ENCODE measurements around the gene UBE2QL1.

UBE2QL1 gene

DNA sequence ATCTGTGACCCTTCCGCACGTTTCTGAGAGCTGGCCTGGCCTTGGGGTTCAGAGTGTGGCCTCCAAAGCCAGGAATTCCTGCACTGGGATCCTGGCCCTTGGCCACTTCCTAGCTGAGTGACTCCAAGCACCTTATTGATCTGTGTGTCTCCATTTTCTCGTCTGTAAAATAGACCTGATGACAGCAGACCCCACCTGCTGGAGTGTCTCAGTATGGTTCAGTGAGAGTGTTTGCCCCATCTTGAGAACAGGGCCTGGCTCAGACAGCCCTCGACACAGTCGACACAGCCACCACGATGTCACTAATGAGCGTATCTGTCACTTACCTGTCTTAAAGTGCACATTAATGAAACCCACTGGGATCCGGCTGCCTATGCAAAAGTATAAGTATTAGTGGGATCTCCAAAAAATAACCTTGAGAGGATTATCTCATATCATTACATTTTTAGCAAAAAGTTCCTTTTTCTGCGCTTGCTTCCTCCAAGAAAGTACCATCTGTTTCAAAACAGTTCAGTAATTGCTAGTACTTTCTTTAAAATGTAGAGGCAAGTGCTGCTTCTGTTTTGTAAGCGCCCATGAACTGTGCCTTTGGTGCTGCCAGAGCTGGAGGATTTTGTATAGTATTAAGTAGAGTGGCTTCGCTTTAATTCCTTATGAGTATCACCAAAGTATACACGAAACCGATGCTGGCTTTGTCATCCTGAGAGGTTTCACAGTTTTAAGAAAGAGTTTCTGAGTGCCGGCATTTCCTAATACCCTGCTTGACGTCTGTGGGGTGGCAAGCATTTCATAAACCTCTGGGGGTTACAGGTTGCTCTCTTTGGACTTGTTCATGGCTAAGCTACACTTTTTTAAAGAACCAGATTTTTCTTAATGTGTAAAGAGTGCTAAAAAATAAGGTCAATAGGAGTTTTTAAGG is 31.7 kb downstream of the UBE2QL1 start:
- peak; percentile 13 for DNase-seq

DNA sequence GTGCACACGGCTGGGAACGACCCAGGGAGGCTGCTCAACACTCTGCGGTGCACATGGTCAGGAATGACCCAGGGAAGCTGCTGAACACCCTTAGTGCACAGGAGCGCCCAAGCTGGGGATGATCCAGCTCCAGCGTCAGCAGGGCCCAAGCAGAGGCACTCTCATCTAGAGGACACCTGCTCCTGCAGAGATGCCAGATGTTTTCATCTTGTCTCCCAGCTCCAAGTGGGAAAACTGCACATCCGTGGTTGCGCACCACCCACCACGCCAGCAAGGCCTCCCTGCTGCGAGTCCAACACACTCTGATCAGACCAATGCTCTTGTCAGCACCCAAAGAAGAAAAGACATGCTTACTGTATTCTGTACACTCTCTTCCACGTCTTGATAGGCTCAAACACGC is 34.1 kb downstream of the UBE2QL1 start:
- DNase-seq, result peak; percentile 11

DNA sequence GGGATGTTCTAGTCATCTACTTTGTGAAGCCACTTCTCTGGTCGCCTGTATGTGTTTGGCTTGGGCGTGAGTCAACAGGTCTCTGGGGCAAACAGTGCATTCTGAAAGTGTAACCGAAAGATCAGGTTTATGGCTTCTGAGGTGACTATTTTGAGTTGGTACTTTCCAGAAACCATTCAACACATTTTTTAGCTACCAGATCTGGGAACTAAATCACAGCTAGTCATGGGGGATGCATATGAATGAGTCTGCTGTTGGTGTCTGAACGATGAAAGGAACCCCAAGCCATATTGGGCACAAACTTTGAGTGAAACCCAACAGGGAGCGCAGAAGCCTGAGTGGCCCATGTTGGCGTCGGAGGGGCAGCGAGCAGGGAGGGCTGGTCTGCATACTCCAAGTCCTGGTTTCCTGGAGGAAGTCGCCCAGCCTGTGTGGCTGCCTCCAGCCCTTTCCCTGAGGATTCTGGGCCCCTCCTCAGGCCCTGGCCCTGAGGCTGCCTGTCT is 35.3 kb downstream of the UBE2QL1 start:
- DNase-seq, result no peak

DNA sequence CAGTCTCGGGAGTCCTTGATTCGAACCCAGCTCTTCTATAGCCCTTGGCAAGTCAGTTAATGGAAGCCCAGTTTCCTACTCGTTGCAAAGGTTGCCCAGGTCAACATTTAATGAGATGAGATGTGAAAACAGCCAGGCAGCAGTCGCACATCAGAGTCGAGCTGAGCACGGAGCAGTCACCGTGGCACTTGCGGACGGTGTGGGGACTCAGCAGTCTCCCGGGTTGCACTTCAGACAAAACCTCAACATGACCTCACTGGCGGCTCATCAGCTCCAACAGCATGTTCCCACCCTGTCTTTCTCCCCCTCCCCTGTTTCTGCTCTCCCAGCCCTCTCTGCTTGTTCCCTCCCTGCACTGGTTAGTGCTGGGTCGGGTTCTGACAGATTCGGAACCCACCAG is 35.8 kb downstream of the UBE2QL1 start:
- DNase-seq, result no peak

DNA sequence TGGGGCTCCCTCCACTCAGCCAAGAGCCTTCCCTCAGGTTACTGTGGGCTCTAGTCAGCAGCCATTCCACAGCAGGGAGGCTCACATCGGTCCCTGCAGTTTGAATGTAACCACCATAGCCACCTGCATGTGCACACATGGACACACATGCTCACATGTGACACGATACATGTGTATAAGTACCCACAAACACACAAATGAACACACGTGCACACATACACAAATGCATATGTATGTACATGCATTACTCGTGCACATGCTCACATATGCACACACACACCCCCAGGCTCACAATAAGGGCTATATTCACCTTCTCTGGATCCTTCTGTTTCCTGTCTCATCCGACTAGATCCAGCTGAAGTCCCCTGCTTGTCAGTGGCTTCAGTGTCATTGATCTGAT is 36.2 kb downstream of the UBE2QL1 start:
- DNase-seq, result no peak

DNA sequence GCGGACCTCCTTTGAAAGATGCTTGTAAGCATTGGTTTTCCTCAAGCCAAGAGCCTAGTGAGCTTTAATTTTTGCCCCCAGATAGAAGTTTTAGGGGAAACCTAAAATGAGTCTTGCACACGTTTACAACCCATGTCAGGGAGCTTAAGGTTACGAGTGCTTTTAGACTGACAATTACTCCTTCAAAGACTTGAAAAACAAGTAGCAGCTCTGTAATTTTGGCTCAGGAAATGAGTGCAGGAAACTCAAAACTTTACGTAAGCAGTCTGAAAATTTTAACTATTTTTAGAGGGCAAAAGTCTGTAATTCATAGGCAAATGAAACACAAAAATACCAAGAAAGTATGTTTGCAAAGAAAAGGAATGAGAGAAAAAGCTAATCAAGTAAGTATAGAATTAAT is 36.8 kb downstream of the UBE2QL1 start:
- no peak for DNase-seq

DNA sequence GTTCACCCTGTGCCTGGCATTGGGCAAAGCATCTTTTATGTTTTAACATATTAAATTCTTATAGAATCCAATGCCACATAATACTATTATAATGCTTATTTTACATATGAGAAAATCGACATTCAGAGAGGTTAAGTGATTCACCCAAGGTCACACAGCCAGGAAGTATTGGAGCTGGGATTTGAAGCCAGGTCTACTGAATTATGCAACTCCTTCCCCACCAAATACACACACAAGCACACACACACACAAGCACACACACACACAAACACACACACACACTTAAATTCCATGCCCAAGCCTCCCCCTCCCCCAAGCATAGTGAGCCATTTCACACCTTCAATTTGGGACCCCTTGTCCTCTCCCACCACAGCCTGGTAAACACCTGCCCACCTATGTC is 37.4 kb downstream of the UBE2QL1 start:
- DNase-seq, result no peak

DNA sequence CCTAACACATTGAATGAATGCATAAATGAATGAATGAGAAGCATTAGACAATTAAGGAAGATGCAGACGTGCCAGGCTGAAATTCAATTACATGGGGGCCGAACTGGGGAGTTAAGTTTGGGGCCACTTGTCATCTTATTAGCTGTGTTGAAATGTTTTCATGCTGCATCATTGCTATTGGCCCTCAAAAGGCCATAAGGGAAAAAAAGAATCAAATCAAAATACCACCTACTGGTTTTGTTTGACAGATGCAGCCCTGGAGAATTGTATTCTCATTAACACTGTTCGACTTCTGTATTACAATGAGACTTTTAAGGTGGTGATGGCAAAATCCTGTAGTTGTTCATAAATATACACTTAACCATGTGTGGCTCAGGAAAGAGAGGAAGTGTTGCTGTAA is 38.4 kb downstream of the UBE2QL1 start:
- DNase-seq, result no peak

DNA sequence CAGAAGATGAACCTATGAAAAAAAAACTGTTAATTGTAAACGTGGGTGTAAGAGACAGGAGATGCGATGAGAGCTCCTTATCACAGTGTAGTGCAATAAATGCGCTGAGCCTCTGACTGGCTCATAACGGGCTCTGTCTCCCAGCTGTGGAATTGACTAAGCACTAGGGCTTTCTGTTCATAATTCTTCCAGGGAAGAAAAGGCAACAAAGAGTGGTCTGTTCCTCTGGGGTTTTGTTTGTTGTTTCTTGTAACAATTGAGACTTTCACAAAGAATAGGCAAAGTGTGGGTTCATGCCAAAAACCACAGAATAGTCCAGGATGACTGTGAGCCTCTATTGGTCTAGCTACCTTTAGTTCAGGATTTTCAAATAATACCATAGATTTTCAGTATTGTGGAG is 39.4 kb downstream of the UBE2QL1 start:
- DNase-seq, result no peak

DNA sequence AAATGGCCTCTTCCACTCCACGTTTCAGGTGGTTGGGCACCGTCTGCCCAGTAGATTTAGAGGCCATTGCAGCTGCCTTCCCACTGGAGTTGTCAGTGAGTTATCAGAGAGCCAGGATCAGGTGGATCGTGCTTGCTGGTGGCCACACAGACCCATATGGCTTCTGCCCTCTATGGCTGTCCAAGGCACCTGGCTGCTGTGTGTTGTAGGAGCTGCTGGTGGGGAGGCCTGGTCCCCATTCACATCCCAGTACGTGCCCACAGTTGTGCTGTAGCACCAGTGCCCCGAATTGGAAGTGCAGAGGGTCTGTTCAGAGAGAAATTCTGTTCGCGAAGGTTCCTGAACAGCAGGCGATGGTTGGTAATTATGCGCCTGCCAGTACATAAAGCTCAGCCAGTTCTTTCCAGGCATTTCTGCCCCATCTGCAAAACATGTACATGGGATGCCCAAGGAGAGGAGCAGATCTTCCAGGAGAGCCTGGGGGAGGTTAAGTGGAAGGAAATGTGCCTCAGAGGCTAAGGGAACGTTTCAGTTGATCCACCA is 41.1 kb downstream of the UBE2QL1 start:
- DNase-seq, result no peak

DNA sequence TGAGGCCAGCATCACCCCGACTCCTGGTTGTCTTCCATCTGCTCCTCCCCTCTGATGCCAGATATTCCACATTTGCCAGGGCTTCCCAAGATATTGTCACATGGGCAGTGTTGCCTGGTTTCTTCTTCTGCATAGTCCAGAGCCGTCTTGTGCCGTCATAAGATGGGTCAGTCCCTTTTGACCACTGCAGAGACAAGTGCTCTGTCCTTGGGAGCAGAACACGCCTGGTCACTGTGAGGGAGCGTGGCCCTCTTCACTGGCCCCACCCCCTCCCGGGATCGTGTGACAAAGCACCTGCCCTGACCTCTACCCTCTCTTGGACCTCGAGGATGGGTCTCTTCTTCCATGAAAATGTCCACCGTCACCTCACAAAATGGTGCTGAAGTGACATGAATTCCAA is 41.6 kb downstream of the UBE2QL1 start:
- DNase-seq, result no peak

DNA sequence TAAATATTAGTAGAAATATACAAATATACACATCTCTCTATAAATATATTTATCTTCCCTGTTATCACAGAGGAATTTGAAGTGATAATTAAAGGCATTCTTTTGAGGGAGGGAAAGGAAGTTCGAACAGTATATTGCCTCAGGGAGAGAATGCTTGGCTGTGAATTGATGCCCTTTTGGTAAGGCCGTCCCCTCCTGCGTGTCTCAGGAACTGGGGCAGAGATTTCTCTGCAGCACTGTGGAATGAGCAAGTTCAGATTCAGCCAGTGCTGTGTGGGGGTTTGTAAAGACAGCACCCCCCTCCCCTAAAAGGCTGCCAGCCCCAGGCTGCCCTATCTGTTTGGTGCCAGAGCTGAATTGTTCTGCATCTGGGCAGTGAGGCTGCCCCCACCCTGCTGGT is 42.0 kb downstream of the UBE2QL1 start:
- no peak for DNase-seq

DNA sequence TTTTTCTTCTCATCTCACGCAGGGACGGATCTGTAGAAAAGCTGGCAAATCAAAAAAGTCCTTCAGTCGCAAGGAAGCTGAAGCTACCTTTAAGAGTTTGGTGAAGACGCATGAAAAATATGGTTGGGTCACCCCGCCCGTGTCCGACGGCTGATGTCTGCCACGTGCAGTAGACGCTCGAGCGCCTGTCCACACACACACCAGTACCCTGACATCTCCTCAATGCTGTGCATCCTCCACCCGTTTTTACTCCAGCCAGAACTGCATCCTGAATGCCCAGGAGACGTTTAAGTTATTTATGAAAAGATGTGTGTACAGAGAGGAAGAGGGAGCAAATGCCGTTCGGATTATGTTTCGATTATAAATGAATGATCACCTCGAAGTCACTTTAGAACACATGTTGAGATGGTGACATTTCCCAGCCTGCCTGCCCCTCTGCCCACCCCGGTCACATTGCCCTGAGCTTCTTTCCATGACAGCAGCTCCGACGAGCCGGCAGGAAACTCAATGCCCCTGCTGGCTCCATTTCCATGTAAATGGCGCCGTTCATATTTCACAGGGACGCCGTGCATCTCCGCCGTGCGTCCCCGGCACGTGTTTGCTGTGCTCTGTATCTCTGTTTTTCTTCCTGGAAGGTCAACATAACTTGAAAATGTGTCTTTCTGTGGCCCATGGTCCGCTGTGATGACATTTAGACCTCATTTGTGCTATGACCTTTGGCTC is 42.7 kb downstream of the UBE2QL1 start:
- no peak for DNase-seq

DNA sequence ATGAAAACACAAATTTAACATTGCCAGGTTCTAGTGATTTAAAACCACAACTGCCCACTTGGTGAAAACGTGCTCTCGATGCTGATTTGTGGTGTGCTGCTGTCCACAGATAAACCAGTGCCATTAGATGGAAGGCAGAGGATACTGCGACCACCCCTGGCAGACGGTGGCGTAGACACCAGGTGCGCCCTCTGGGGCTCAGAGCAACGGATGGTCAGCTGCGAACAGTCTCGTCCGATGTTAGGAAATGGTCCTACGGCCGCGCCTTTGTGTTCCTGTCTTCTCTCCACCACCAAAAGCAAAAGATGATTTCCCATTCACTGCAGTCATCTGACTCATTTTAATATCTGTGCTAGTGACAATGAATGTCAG is 43.2 kb downstream of the UBE2QL1 start:
- no peak for DNase-seq

DNA sequence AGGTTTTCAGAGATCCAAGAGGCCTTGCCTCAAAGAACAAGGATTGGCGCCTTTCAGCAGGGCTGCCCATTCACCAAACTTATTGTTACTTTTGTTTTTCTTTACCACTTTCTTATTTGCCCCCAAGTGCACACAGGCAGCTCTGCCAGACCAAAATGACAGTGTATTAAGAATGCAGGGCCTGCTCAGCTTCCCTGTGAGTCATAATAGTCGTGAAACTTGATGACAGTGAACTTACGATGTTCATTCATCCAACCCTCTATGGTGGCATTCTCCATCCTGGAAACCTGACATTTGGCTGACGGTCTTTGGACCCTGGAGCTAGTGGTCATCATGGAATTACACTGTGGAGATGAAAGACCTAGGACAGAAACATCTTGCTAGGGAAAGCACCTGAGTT is 44.3 kb downstream of the UBE2QL1 start:
- no peak for DNase-seq

DNA sequence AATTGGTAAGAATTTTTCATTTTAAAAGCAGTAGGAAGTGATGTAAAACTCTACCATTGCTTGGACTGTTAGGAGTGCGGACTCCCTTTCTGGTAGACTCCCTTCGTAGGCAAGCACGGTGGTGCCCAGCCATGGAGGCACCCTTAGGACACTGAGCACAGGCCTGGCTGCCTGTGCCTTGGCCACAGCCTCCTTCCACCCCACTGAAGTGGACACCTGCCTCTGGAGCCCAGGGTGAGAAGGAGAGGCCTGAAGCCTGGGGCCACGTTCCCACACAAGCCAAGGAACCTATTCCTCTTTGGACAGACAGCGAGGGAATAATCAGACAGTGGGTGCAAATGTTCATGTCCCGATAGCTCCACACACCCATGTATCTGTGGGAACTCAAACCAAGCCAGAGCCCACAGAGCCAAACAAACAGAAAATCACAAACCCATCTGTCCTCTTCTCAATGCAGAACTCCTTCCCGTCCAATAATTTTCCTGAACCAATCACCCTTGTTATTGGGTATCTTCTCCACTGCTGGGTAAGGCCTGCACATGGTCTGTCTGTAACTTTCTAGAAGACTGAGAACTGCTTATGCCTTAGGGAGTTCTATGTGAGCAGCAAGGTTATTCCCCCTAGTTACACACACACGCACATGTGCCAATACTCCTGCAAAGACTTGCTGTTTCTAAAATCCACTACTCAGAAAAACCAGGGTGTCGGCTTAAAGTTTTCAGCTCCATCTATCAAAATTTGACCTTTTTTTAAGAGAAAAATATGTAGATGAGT is 45.2 kb downstream of the UBE2QL1 start:
- DNase-seq, result no peak

DNA sequence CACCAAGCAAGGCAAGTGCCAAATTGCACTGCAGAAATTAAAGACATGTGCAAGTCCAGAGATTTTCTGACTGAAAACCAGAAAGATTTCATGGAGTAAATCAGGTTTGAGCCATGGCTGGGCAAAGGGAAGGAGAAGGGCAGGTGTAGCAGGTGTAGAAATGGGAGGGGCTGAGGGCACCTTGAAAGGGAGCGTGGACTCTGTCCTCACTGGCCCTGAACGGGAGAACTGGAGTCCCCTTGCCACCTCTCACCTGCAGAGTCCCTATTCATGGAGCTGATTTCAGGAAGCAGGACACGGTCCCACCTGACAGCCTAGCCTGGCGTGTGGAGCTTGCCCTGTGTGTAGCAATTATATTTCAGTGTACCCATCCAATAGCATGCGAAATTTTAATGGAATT is 46.3 kb downstream of the UBE2QL1 start:
- DNase-seq, result no peak

DNA sequence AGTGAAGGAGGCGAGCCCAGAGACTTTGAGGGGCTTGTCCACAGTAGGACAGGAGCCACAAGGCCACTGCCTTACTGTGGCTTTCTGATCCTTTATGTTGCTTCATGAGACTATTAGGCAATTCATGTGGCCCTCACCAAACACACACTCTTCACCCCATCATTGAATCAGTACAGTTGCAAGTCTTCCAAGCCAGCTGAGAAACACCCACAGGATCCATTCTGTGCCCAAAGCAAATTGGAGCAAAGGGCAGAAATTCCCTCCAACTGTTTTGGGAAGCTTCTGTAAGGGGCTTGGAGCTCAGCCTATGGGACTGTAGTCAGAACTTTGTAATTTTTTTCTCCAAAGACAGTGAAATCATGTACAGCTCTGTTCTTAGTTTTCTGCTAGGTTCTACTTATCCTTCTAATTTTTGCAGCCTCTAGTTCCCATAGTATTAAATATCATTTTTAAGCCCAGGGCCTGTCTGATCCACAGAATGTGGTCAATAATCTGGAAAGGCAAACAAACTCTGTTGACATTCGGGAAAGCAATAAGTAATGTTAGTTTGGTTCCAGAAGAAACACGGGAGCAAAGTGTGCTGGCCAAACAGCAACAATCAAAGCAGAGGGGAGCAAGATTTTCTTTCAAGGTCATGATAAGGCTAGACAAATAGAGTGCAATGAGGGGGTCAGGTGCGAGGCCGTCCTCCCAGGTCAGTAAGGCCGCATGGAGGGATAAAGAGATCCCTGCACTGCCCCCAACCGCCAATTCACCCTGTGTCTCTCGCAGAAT is 47.0 kb downstream of the UBE2QL1 start:
- DNase-seq, result no peak

DNA sequence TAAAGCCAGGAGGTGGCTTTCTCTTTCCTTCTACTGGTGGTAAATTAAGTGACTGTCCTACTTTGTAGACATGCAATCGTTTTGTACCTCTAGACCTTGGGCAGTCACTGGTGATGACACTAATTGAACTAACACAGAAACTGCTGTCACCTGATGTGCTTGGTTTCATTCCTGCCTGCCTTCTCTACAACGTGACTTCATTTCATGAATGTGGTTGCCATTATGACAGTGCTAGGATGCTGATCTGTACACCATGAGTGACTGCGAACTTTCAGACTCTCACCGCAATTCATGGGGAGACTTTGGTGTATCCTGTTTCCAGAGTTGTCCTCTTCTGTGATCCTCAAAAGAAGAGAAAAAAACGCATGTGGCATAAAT is 47.5 kb downstream of the UBE2QL1 start:
- no peak for DNase-seq

DNA sequence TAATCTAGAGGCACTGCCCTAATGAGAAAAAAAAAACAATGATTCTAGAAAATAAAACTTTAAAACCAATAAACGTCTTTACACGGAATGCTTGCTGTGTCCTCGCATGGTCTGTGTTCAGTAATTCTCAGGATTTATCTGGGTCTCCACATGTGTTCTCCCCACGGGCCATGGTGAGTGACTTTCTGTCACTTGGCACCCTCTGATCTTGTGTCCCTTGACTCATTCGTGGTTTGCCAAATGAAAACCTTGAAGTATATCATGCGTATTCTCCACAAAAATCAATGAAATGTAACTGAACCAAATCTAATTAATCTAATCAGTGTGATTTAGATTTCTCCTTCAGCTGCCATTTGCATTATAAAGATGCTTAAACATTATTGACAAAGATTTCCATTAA is 48.0 kb downstream of the UBE2QL1 start:
- DNase-seq, result no peak

DNA sequence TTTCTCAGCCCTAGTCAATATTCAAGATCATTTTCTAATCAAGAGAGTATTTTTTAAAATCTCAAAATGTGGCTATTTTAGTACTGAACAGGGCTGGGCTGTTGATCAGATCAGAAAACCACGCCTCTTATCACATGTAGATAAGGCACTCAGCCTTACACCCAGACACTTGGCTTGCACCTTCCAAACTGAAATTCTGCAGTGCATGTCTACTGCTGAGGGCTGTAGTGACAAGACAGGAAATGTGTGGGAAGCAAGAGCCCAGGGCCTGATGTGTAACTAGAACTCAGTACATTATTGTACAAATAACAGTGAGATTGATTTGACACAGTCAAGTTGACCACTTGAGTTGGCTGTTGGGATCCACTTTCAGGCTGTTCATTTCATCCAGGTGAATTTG is 48.6 kb downstream of the UBE2QL1 start:
- no peak for DNase-seq

DNA sequence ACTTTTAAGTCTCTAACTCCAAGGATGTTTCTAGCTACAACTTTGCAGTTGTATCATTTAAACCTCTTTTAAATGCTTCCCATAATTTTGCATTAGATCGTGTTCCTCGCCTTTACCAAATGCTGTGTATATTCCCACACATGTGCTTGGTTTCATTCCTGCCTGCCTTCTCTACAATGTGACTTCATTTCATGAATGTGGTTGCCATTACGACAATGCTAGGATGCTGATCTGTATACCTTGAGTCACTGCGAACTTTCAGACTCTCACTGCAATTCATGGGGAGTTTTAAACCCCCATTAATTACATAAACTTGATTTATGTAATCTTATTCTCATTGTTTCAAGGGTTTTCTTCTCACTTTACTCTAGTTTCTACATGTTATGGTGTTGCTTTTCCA is 50.3 kb downstream of the UBE2QL1 start:
- DNase-seq, result no peak
